ENCODE measurements around the gene ADNP.

DNA sequence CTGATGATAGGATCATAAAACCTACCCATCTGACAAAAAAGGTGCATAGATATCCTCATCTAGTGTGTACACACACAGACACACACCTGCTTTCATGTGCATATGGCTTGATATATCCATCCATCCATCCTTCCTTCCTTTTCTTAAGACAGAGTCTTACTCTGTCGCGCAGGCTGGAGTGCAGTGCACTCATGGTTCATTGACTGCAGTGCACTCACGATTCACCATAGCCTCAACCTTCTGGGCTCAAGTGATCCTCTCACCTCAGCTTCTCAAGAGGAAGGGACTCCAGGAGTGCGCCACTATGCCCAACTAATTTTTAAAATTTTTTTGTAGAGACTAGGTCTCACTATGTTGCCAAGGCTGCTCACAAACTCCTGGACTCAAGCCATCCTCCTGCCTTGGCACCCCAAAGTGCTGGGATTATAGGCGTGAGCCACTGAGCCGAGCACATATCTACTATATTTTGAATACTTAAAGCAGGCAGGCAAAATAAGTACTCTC, 27.1 kb downstream of the ADNP start:
- TF ChIP-seq, protein P1, sequence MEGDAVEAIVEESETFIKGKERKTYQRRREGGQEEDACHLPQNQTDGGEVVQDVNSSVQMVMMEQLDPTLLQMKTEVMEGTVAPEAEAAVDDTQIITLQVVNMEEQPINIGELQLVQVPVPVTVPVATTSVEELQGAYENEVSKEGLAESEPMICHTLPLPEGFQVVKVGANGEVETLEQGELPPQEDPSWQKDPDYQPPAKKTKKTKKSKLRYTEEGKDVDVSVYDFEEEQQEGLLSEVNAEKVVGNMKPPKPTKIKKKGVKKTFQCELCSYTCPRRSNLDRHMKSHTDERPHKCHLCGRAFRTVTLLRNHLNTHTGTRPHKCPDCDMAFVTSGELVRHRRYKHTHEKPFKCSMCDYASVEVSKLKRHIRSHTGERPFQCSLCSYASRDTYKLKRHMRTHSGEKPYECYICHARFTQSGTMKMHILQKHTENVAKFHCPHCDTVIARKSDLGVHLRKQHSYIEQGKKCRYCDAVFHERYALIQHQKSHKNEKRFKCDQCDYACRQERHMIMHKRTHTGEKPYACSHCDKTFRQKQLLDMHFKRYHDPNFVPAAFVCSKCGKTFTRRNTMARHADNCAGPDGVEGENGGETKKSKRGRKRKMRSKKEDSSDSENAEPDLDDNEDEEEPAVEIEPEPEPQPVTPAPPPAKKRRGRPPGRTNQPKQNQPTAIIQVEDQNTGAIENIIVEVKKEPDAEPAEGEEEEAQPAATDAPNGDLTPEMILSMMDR (IDR thresholded peaks at IDR 0.05) = no peak
- TF ChIP-seq, protein P2, sequence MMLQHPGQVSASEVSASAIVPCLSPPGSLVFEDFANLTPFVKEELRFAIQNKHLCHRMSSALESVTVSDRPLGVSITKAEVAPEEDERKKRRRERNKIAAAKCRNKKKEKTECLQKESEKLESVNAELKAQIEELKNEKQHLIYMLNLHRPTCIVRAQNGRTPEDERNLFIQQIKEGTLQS (CRISPR knock-in tag; conservative IDR thresholded peaks at IDR 0.05) = no peak
- TF ChIP-seq FOXK1 (CRISPR knock-in tag; IDR thresholded peaks at IDR 0.05) (no peak), ZNF396 (CRISPR knock-in tag; IDR thresholded peaks at IDR 0.05; ENCODE audit: borderline replicate concordance) (no peak), TCF7 (CRISPR knock-in tag; IDR thresholded peaks at IDR 0.05; ENCODE audit: low read depth) (no peak), IRF2 (CRISPR knock-in tag; IDR thresholded peaks at IDR 0.05; ENCODE audit: borderline replicate concordance, low read depth) (no peak), NR2C2 (CRISPR knock-in tag; IDR thresholded peaks at IDR 0.05) (no peak), GRHL2 (CRISPR knock-in tag; IDR thresholded peaks at IDR 0.05; ENCODE audit: insufficient replicate concordance, severe bottlenecking) (no peak)
- TF ChIP-seq, protein P3, sequence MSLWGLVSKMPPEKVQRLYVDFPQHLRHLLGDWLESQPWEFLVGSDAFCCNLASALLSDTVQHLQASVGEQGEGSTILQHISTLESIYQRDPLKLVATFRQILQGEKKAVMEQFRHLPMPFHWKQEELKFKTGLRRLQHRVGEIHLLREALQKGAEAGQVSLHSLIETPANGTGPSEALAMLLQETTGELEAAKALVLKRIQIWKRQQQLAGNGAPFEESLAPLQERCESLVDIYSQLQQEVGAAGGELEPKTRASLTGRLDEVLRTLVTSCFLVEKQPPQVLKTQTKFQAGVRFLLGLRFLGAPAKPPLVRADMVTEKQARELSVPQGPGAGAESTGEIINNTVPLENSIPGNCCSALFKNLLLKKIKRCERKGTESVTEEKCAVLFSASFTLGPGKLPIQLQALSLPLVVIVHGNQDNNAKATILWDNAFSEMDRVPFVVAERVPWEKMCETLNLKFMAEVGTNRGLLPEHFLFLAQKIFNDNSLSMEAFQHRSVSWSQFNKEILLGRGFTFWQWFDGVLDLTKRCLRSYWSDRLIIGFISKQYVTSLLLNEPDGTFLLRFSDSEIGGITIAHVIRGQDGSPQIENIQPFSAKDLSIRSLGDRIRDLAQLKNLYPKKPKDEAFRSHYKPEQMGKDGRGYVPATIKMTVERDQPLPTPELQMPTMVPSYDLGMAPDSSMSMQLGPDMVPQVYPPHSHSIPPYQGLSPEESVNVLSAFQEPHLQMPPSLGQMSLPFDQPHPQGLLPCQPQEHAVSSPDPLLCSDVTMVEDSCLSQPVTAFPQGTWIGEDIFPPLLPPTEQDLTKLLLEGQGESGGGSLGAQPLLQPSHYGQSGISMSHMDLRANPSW (CRISPR knock-in tag; conservative IDR thresholded peaks at IDR 0.05; ENCODE audit: low read depth) = no peak
- TF ChIP-seq, protein P4, sequence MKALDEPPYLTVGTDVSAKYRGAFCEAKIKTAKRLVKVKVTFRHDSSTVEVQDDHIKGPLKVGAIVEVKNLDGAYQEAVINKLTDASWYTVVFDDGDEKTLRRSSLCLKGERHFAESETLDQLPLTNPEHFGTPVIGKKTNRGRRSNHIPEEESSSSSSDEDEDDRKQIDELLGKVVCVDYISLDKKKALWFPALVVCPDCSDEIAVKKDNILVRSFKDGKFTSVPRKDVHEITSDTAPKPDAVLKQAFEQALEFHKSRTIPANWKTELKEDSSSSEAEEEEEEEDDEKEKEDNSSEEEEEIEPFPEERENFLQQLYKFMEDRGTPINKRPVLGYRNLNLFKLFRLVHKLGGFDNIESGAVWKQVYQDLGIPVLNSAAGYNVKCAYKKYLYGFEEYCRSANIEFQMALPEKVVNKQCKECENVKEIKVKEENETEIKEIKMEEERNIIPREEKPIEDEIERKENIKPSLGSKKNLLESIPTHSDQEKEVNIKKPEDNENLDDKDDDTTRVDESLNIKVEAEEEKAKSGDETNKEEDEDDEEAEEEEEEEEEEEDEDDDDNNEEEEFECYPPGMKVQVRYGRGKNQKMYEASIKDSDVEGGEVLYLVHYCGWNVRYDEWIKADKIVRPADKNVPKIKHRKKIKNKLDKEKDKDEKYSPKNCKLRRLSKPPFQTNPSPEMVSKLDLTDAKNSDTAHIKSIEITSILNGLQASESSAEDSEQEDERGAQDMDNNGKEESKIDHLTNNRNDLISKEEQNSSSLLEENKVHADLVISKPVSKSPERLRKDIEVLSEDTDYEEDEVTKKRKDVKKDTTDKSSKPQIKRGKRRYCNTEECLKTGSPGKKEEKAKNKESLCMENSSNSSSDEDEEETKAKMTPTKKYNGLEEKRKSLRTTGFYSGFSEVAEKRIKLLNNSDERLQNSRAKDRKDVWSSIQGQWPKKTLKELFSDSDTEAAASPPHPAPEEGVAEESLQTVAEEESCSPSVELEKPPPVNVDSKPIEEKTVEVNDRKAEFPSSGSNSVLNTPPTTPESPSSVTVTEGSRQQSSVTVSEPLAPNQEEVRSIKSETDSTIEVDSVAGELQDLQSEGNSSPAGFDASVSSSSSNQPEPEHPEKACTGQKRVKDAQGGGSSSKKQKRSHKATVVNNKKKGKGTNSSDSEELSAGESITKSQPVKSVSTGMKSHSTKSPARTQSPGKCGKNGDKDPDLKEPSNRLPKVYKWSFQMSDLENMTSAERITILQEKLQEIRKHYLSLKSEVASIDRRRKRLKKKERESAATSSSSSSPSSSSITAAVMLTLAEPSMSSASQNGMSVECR (CRISPR knock-in tag; IDR thresholded peaks at IDR 0.05; ENCODE audit: borderline replicate concordance) = no peak
